Measurements from ENCODE around the gene CHN2. TPM values are rescaled to one million over a fixed set of nuclear protein-coding genes. Genes with fewer than 3 reads are reported as not detected.

CHN2 gene
- polyA plus RNA-seq, 1 of the 3 experiments (the other 2 are of a cell fraction): 0.02 TPM

DNA sequence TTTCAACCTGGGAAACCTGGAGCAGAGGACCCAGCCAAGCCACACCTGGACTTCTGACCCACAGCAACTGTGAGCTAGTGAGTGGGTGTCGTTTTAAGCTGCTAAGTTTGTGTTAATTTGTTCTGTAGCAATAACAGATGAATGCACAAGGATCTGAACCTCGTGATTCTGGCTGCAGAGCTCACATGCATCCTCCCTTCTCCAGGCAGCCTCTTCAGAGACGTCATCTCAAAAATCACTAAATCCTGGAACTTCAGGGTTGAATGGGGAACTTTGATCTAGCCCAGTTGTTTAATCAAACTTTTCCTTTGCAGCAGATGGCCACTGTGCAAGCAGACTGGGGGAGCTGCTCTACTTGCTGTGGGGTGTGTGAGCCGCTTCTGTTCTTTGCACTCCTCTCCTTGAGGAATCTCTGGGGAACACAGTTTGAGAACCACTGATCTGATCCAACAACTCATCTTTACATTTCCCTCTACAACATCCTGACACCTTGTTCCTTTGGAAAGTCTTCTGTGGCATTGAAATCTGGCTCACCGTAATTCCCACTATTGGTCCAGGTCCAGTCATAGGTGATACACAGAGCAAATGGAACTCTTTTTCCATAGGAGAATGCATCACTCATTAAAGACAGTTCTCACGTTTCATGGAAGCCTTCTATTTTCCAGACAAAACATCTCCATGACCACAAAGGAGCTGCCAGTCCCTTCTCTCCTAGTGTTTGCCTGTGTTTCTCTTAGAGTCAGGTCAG, 90.3 kb downstream of the CHN2 start (continued):
- TF ChIP-seq, protein P1, sequence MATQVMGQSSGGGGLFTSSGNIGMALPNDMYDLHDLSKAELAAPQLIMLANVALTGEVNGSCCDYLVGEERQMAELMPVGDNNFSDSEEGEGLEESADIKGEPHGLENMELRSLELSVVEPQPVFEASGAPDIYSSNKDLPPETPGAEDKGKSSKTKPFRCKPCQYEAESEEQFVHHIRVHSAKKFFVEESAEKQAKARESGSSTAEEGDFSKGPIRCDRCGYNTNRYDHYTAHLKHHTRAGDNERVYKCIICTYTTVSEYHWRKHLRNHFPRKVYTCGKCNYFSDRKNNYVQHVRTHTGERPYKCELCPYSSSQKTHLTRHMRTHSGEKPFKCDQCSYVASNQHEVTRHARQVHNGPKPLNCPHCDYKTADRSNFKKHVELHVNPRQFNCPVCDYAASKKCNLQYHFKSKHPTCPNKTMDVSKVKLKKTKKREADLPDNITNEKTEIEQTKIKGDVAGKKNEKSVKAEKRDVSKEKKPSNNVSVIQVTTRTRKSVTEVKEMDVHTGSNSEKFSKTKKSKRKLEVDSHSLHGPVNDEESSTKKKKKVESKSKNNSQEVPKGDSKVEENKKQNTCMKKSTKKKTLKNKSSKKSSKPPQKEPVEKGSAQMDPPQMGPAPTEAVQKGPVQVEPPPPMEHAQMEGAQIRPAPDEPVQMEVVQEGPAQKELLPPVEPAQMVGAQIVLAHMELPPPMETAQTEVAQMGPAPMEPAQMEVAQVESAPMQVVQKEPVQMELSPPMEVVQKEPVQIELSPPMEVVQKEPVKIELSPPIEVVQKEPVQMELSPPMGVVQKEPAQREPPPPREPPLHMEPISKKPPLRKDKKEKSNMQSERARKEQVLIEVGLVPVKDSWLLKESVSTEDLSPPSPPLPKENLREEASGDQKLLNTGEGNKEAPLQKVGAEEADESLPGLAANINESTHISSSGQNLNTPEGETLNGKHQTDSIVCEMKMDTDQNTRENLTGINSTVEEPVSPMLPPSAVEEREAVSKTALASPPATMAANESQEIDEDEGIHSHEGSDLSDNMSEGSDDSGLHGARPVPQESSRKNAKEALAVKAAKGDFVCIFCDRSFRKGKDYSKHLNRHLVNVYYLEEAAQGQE (IDR thresholded peaks at IDR 0.05; ENCODE audit: low read depth, low read length): no peak
- TF ChIP-seq, protein P2, sequence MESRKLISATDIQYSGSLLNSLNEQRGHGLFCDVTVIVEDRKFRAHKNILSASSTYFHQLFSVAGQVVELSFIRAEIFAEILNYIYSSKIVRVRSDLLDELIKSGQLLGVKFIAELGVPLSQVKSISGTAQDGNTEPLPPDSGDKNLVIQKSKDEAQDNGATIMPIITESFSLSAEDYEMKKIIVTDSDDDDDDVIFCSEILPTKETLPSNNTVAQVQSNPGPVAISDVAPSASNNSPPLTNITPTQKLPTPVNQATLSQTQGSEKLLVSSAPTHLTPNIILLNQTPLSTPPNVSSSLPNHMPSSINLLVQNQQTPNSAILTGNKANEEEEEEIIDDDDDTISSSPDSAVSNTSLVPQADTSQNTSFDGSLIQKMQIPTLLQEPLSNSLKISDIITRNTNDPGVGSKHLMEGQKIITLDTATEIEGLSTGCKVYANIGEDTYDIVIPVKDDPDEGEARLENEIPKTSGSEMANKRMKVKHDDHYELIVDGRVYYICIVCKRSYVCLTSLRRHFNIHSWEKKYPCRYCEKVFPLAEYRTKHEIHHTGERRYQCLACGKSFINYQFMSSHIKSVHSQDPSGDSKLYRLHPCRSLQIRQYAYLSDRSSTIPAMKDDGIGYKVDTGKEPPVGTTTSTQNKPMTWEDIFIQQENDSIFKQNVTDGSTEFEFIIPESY (IDR thresholded peaks at IDR 0.05; ENCODE audit: borderline replicate concordance, low read depth): no peak

DNA sequence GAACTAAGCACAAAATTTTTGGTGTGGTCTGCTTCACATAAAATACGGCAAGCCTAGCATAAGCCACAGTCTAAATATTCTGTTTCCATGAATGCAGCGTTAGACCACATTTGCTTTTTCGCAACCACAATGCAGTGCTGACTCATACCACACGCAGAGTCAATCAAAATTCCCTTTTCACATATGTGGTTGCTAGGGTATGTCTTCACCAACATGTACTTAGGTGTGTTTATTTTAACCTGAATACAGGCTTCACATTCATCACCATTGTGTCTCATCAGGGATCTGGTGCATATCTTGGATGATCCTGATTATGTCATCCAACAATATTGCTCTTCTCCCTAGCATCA, 90.8 kb downstream of the CHN2 start:
- Histone ChIP-seq H3K9me3 (no peaks in the 10 kb centered on the region), H3K27me3 (ENCODE audit: insufficient read depth) (no peaks in the 10 kb centered on the region), H4K20me1 (ENCODE audit: insufficient read depth) (no peaks in the 10 kb centered on the region), H2AFZ (ENCODE audit: low read depth) (no peak overlapping the region), H3K4me1 (ENCODE audit: control insufficient read depth in 1 of 2, insufficient read depth in 2 of 2, low read depth in 1 of 2, low read length in 1 of 2) (peaks cover 13 to 29% of the 10 kb centered on the region in 2 experiments; a peak in 3 of 4 replicates), H3K27ac (ENCODE audit: low read depth in 2 of 2, low read length in 1 of 2) (peak overlapping the region in 1 of 2 experiments; percentile 22; a peak in 1 of 4 replicates), H3K9ac (no peak overlapping the region), H3K9me2 (no peaks in the 10 kb centered on the region), H3K4me2 (no peak overlapping the region), H3F3A (replicated peaks; ENCODE audit: insufficient read depth) (no peaks in the 10 kb centered on the region), H3K4me3 (ENCODE audit: low read depth in 2 of 2, low read length in 1 of 2) (no peak overlapping the region), H3K36me3 (replicated peaks in 1 of 2; ENCODE audit: control insufficient read depth in 1 of 2, insufficient read depth in 2 of 2, low read length in 1 of 2) (no peaks in the 10 kb centered on the region), H3K79me2 (ENCODE audit: insufficient read depth) (no peaks in the 10 kb centered on the region)
- 43% methylated on average over 4 of the region's 4 CpGs for WGBS (ENCODE audit: low lambda C conversion rate)
- ChIA-PET POLR2A (no interaction called here), CTCF (interaction anchor here (0.6 to 3.0 kb wide), 2 partner anchors 13 to 95 kb away, joined by 4 to 18 read pairs; no protein-coding TSS in a partner anchor)
- no peak for DNase-seq
- peak; percentile 19; the same call in 1 of the 2 replicates for TF ChIP-seq NFIC (IDR thresholded peaks at IDR 0.05; ENCODE audit: borderline replicate concordance)
- peak in 1 of 2 experiments; percentile 38; a peak in 1 of 4 replicates for TF ChIP-seq EP300 (IDR thresholded peaks at IDR 0.05; ENCODE audit: borderline replicate concordance in 1 of 2, low read depth in 1 of 2, low read length in 1 of 2)
- TF ChIP-seq, protein P2 (IDR thresholded peaks at IDR 0.05; ENCODE audit: borderline replicate concordance, low read depth): no peak
- TF ChIP-seq MEF2A (IDR thresholded peaks at IDR 0.05; ENCODE audit: borderline replicate concordance, low read depth): no peak
- peak; percentile 54 for TF ChIP-seq JUND (IDR thresholded peaks at IDR 0.05)
- peak; percentile 24; the same call in 1 of the 2 replicates for TF ChIP-seq TEAD4 (IDR thresholded peaks at IDR 0.05; ENCODE audit: borderline replicate concordance, insufficient read depth)
- no peak for TF ChIP-seq TAF1 (IDR thresholded peaks at IDR 0.05; ENCODE audit: borderline replicate concordance, low read depth, low read length)
- peak; percentile 61; the same call in 1 of the 2 replicates for TF ChIP-seq FOSL2 (IDR thresholded peaks at IDR 0.05; ENCODE audit: borderline replicate concordance, low read depth)
- TF ChIP-seq TCF12 (IDR thresholded peaks at IDR 0.05): peak; percentile 59
- TF ChIP-seq, protein P3, sequence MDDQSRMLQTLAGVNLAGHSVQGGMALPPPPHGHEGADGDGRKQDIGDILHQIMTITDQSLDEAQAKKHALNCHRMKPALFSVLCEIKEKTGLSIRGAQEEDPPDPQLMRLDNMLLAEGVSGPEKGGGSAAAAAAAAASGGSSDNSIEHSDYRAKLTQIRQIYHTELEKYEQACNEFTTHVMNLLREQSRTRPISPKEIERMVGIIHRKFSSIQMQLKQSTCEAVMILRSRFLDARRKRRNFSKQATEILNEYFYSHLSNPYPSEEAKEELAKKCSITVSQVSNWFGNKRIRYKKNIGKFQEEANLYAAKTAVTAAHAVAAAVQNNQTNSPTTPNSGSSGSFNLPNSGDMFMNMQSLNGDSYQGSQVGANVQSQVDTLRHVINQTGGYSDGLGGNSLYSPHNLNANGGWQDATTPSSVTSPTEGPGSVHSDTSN (IDR thresholded peaks at IDR 0.05): peak; percentile 63
- TF ChIP-seq YY1 (IDR thresholded peaks at IDR 0.05; ENCODE audit: low read depth): no peak
- TF ChIP-seq FOXM1 (IDR thresholded peaks at IDR 0.05; ENCODE audit: low read depth): no peak
